T-cell (primary cell): Measurements from ENCODE around the gene KCNQ1OT1. TPM values are rescaled to one million over a fixed set of nuclear protein-coding genes. Genes with fewer than 3 reads are reported as not detected.

Source experiments
- ATAC-seq, 4 experiments: fragments of 200-7000 bp in 3 of 4; fragments of 150-1000 bp in 1 of 4; cut with Tn5 transposase; replicated peaks in 1 of 4; 1 replicate in 3 of 4; 2 replicates in 1 of 4; pipeline ENCODE4 v1.10.0; 2021; ENCODE audit warnings: moderate library complexity in 3 of 4, mild to moderate bottlenecking in 2 of 4, moderate number of reproducible peaks in 1 of 4
- CTCF ChIA-PET, 2 donors: fragments of 300-600 bp; sonication (Branson Sonifier 250); formaldehyde crosslinking; loops; one replicate each; lab custom pipeline; 2022; ENCODE audit warnings: antibody characterized with exemption in 2 of 2; lab: Charles Lee
- POLR2A ChIA-PET, 2 donors: fragments of 300-600 bp; sonication (Branson Sonifier 250); formaldehyde crosslinking; loops; one replicate each; lab custom pipeline; 2022; ENCODE audit warnings: antibody characterized with exemption in 2 of 2; lab: Charles Lee
- DNase-seq, 35 experiments: peaks; one replicate each; pipeline versions ENCODE4 v3.0.0 to v3.0.0-alpha.2; 2013 to 2023
- H3K27ac ChIP-seq: one replicate; pipeline ENCODE4 v1.5.1; 2013; ENCODE audit warnings: low read length
- H3K27me3 ChIP-seq, 2 experiments: replicated peaks in 1 of 2; 1 replicate in 1 of 2; 2 replicates in 1 of 2; pipeline versions ENCODE4 v1.6.1 to v1.7.0; 2013; ENCODE audit warnings: low read length in 1 of 2, mixed read lengths in 1 of 2; ENCODE audit not compliant: control insufficient read depth in 2 of 2, insufficient read depth in 2 of 2; ENCODE audit errors: extremely low read depth in 1 of 2
- H3K36me3 ChIP-seq, 2 donors: 1 replicate in 1 of 2; 2 replicates in 1 of 2; pipeline versions ENCODE4 v1.6.1 to v1.7.0; 2013; ENCODE audit warnings: low read length in 1 of 2; ENCODE audit not compliant: control insufficient read depth in 2 of 2, insufficient read depth in 1 of 2; ENCODE audit errors: extremely low read depth in 1 of 2
- H3K4me1 ChIP-seq, 2 experiments: 1 replicate in 1 of 2; 2 replicates in 1 of 2; pipeline versions ENCODE4 v1.6.1 to v1.7.0; 2013; ENCODE audit warnings: low read length in 2 of 2, mixed read lengths in 1 of 2; ENCODE audit not compliant: insufficient read depth in 2 of 2, control insufficient read depth in 1 of 2; ENCODE audit errors: extremely low read depth in 1 of 2
- H3K4me3 ChIP-seq, 2 donors: 1 replicate in 1 of 2; 2 replicates in 1 of 2; pipeline versions ENCODE4 v1.5.1 to v1.7.0; 2013; ENCODE audit warnings: mild to moderate bottlenecking in 2 of 2, low read length in 1 of 2, moderate library complexity in 1 of 2; ENCODE audit not compliant: control insufficient read depth in 1 of 2; ENCODE audit errors: extremely low read depth in 1 of 2
- H3K9me3 ChIP-seq: 2 replicates; pipeline ENCODE4 v1.7.0; 2013
- H3K27ac Mint-ChIP-seq, 2 donors: one replicate each; pipeline ENCODE4 v1.8.0; 2020 to 2021; ENCODE audit warnings: mild to moderate bottlenecking in 2 of 2, mixed read lengths in 2 of 2
- H3K27me3 Mint-ChIP-seq, 2 donors: one replicate each; pipeline ENCODE4 v1.8.0; 2021 to 2022; ENCODE audit warnings: mixed read lengths in 2 of 2
- H3K36me3 Mint-ChIP-seq: one replicate; pipeline ENCODE4 v1.8.0; 2021; ENCODE audit warnings: mixed read lengths
- H3K4me1 Mint-ChIP-seq, 3 donors: one replicate each; pipeline ENCODE4 v1.8.0; 2020 to 2022; ENCODE audit warnings: mixed read lengths in 3 of 3, mild to moderate bottlenecking in 1 of 3
- H3K4me3 Mint-ChIP-seq, 3 donors: one replicate each; pipeline ENCODE4 v1.8.0; 2020 to 2022; ENCODE audit warnings: mild to moderate bottlenecking in 3 of 3, mixed read lengths in 3 of 3, moderate library complexity in 3 of 3
- H3K9me3 Mint-ChIP-seq, 3 donors: one replicate each; pipeline ENCODE4 v1.8.0; 2020 to 2022; ENCODE audit warnings: mixed read lengths in 3 of 3
- WGBS: methylation state at CpG from one replicate; pipeline ENCODE4 v1.1.5; 2013; ENCODE audit warnings: missing lambda C conversion rate; ENCODE audit not compliant: insufficient coverage; 5-methylcytosine and 5-hydroxymethylcytosine counted together
- total RNA-seq, 35 experiments: library from RNA in 6 of 35; stranded (reverse) in 6 of 35; fragments of 120-200 nt in 1 of 35; gene quantifications; one replicate each; pipeline versions ENCODE4 v1.2.1 to v1.2.4 and lab custom pipeline; 2013 to 2026

KCNQ1OT1 gene
- total RNA-seq, 5 donors from 2014 or later (not counting 1 experiment from before 2014, with no cell fraction given): 0.30 to 0.42 (median 0.35) TPM

GRCh38 chr11:2576111-2576510 is 123.7 kb downstream of the KCNQ1OT1 start:
- ChIA-PET CTCF (no interaction called here), POLR2A (no interaction called here)
- Mint-ChIP-seq H3K4me3 (no peak overlapping the region), H3K27me3 (no peaks in the 10 kb centered on the region), H3K9me3 (no peaks in the 10 kb centered on the region), H3K4me1 (no peaks in the 10 kb centered on the region), H3K27ac (no peak overlapping the region), H3K36me3 (no peaks in the 10 kb centered on the region)
- Histone ChIP-seq H3K4me3 (no peak overlapping the region), H3K36me3 (peaks cover 0 to 3% of the 10 kb centered on the region in 2 donors), H3K9me3 (no peaks in the 10 kb centered on the region), H3K4me1 (no peaks in the 10 kb centered on the region), H3K27ac (no peak overlapping the region), H3K27me3 (no peaks in the 10 kb centered on the region)
- peak in 2 of 35 experiments; percentile 1 to 12 for DNase-seq
- WGBS: 88% methylated on average over 12 of the region's 15 CpGs
- no peak for ATAC-seq

GRCh38 chr11:2575591-2576051 is 124.2 kb downstream of the KCNQ1OT1 start:
- Mint-ChIP-seq H3K4me1 (no peaks in the 10 kb centered on the region), H3K27ac (no peak overlapping the region), H3K27me3 (no peaks in the 10 kb centered on the region), H3K9me3 (no peaks in the 10 kb centered on the region), H3K4me3 (no peak overlapping the region), H3K36me3 (no peaks in the 10 kb centered on the region)
- Histone ChIP-seq H3K9me3 (no peaks in the 10 kb centered on the region), H3K4me3 (no peak overlapping the region), H3K36me3 (peaks cover 1 to 3% of the 10 kb centered on the region in 2 donors), H3K4me1 (no peaks in the 10 kb centered on the region), H3K27me3 (no peaks in the 10 kb centered on the region), H3K27ac (no peak overlapping the region)
- peak in 1 of 35 experiments; percentile 1 for DNase-seq
- POLR2A ChIA-PET: no interaction called here
- CTCF ChIA-PET: no interaction called here
- ATAC-seq: no peak
- WGBS: 100% methylated on average over 6 of the region's 17 CpGs

GRCh38 chr11:2574553-2575535 is 125.0 kb downstream of the KCNQ1OT1 start:
- Histone ChIP-seq H3K9me3 (no peaks in the 10 kb centered on the region), H3K36me3 (peaks cover 3% of the 10 kb centered on the region in 2 donors), H3K4me1 (peaks cover 0 to under 1% of the 10 kb centered on the region in 2 experiments), H3K27ac (no peak overlapping the region), H3K27me3 (no peaks in the 10 kb centered on the region), H3K4me3 (no peak overlapping the region)
- CTCF ChIA-PET: no interaction called here
- POLR2A ChIA-PET: no interaction called here
- Mint-ChIP-seq H3K4me3 (no peak overlapping the region), H3K9me3 (no peaks in the 10 kb centered on the region), H3K27ac (no peak overlapping the region), H3K36me3 (no peaks in the 10 kb centered on the region), H3K4me1 (no peaks in the 10 kb centered on the region), H3K27me3 (no peaks in the 10 kb centered on the region)
- 90% methylated on average over 38 of the region's 45 CpGs for WGBS
- DNase-seq (peak in 2 of 35 experiments; percentile 1 to 2), ATAC-seq (no peak)

GRCh38 chr11:2574043-2574552 is 125.7 kb downstream of the KCNQ1OT1 start:
- POLR2A ChIA-PET: no interaction called here
- Histone ChIP-seq H3K27ac (no peak overlapping the region), H3K4me1 (peaks cover 0 to 8% of the 10 kb centered on the region in 2 experiments), H3K4me3 (no peak overlapping the region), H3K36me3 (peaks cover 3 to 7% of the 10 kb centered on the region in 2 donors), H3K27me3 (no peaks in the 10 kb centered on the region), H3K9me3 (no peaks in the 10 kb centered on the region)
- H3K9me3 Mint-ChIP-seq: no peaks in the 10 kb centered on the region
- ATAC-seq (no peak), DNase-seq (peak in 2 of 35 experiments; percentile 2)
- H3K36me3 Mint-ChIP-seq: no peaks in the 10 kb centered on the region
- CTCF ChIA-PET: no interaction called here
- 91% methylated on average over 12 of the region's 22 CpGs for WGBS
- H3K4me3 Mint-ChIP-seq: no peak overlapping the region
- no peak overlapping the region for H3K27ac Mint-ChIP-seq
- peaks cover 0 to under 1% (median 0%) of the 10 kb centered on the region in 3 donors for H3K4me1 Mint-ChIP-seq
- no peaks in the 10 kb centered on the region for H3K27me3 Mint-ChIP-seq

GRCh38 chr11:2573240-2574042 is 126.4 kb downstream of the KCNQ1OT1 start:
- Mint-ChIP-seq H3K27ac (no peak overlapping the region), H3K9me3 (no peaks in the 10 kb centered on the region), H3K36me3 (no peaks in the 10 kb centered on the region), H3K27me3 (no peaks in the 10 kb centered on the region), H3K4me3 (no peak overlapping the region), H3K4me1 (peaks cover 0 to 3% (median 0%) of the 10 kb centered on the region in 3 donors)
- ChIA-PET POLR2A (no interaction called here), CTCF (no interaction called here)
- Histone ChIP-seq H3K4me3 (no peak overlapping the region), H3K9me3 (no peaks in the 10 kb centered on the region), H3K27ac (no peak overlapping the region), H3K27me3 (no peaks in the 10 kb centered on the region), H3K36me3 (peaks cover 3 to 8% of the 10 kb centered on the region in 2 donors), H3K4me1 (peaks cover 0 to 8% of the 10 kb centered on the region in 2 experiments)
- ATAC-seq: no peak
- no peak for DNase-seq
- WGBS: 91% methylated on average over 23 of the region's 28 CpGs
